ENCODE data around the gene ZNF821. TPM values are rescaled to one million over a fixed set of nuclear protein-coding genes. Genes with fewer than 3 reads are reported as not detected.

ZNF821 gene
- total RNA-seq, 1 donor from 2014 or later, result 8.8 TPM

DNA sequence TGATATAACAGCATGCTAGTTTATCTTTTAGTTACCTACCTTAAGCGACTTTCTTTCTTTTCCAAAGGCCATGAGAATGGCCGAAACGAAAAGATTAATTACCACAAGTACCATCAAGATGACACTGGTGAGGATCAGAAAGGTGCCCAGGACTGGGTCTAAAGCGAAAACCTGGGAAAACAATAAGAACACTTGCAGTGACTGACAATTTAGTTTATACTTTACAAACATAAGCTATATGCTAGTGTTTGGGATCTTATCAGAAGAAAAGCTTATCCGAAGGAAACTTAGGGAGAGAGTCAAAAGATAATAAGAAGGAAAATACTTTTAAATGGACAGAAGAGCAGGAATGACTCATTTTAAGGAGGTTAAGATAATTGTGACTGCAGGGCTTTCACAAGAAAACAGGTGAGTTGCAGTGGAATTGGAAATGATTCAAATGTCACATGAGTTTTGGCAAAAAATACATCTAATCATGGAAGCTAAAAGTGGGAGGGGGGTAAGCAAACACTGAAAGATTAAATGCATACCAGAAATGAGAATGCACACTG lies 46.1 kb upstream of the ZNF821 start:
- H3K9me3 ChIP-seq, result no peaks in the 10 kb centered on the region
- TF ChIP-seq, protein P1, sequence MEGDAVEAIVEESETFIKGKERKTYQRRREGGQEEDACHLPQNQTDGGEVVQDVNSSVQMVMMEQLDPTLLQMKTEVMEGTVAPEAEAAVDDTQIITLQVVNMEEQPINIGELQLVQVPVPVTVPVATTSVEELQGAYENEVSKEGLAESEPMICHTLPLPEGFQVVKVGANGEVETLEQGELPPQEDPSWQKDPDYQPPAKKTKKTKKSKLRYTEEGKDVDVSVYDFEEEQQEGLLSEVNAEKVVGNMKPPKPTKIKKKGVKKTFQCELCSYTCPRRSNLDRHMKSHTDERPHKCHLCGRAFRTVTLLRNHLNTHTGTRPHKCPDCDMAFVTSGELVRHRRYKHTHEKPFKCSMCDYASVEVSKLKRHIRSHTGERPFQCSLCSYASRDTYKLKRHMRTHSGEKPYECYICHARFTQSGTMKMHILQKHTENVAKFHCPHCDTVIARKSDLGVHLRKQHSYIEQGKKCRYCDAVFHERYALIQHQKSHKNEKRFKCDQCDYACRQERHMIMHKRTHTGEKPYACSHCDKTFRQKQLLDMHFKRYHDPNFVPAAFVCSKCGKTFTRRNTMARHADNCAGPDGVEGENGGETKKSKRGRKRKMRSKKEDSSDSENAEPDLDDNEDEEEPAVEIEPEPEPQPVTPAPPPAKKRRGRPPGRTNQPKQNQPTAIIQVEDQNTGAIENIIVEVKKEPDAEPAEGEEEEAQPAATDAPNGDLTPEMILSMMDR (IDR thresholded peaks at IDR 0.05), result no peak
- TF ChIP-seq POLR2AphosphoS5 (IDR thresholded peaks at IDR 0.05; ENCODE audit: insufficient read depth in 1 of 2, low read depth in 1 of 2), result no peak
- no peak for TF ChIP-seq POLR2A (IDR thresholded peaks at IDR 0.05)
- peaks cover 0 to 34% of the 10 kb centered on the region in 2 donors for H3K36me3 ChIP-seq
- no peak overlapping the region for H3K4me3 ChIP-seq
- intact Hi-C loops (cut with DNase I), result no loop called here
- DNase-seq (ENCODE audit: extremely low spot score in 2 of 2), result no peak
- H3K27ac ChIP-seq, result no peak overlapping the region
- H3K27me3 ChIP-seq, result no peaks in the 10 kb centered on the region
- H3K4me1 ChIP-seq, result peaks cover 29% of the 10 kb centered on the region

DNA sequence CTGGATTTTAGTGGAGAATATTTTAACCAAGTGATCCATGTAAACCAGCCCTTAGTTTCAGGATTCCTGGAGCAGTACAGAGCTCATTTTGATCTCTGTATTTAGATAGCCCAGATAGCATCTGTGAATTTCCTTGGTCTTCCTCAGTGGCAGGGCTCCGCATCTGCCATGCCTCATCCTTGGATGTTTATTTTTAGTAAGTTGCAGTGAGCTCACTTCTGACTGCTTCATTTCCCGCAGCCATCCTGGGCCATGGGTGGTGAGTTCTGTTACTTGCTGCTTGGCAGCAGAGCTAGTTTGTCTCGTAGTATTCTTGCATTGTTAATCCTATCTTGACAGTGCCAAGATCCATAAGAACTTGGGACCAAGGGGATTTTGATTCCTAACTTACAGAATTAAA lies 45.1 kb upstream of the ZNF821 start:
- peaks cover 0 to 45% of the 10 kb centered on the region in 2 donors for H3K36me3 ChIP-seq

DNA sequence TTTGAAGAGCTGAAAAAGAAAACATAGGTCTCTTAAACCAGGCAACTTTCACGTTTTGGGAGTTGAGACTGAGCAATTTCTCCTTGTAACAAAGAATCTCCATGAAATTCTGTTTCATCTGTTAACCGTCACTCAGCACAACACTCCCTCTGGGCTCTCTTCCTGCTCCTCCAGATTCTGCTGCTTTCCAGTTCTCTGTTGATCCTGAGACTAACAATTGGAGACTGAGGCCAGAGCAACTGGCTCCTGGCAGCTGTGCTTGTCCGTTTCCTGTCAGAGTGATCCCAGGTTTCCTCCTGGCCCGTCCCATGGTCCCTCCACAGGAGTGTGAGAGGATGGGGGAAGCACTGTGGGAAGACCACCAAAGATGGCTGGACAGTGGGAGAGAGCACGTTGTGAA lies 43.8 kb upstream of the ZNF821 start:
- Histone ChIP-seq H3K36me3 (peaks cover 0 to 57% of the 10 kb centered on the region in 2 donors), H3K9me3 (no peaks in the 10 kb centered on the region), H3K4me1 (peaks cover 36% of the 10 kb centered on the region), H3K27ac (no peak overlapping the region), H3K4me3 (no peak overlapping the region), H3K27me3 (no peaks in the 10 kb centered on the region)
- intact Hi-C loops (cut with DNase I), result no loop called here
- TF ChIP-seq POLR2A (IDR thresholded peaks at IDR 0.05) (no peak), POLR2AphosphoS5 (IDR thresholded peaks at IDR 0.05; ENCODE audit: insufficient read depth in 1 of 2, low read depth in 1 of 2) (no peak)
- TF ChIP-seq, protein P1 (IDR thresholded peaks at IDR 0.05), result no peak
- no peak for DNase-seq (ENCODE audit: extremely low spot score in 2 of 2)

More for the DNA sequence above, 45.1 kb upstream of the ZNF821 start:
- H3K4me3 ChIP-seq, result no peak overlapping the region
- TF ChIP-seq POLR2A (IDR thresholded peaks at IDR 0.05) (no peak), POLR2AphosphoS5 (IDR thresholded peaks at IDR 0.05; ENCODE audit: insufficient read depth in 1 of 2, low read depth in 1 of 2) (no peak)
- TF ChIP-seq, protein P1 (IDR thresholded peaks at IDR 0.05), result no peak
- intact Hi-C loops (cut with DNase I), result no loop called here
- no peaks in the 10 kb centered on the region for H3K27me3 ChIP-seq
- DNase-seq (ENCODE audit: extremely low spot score in 2 of 2), result no peak
- H3K4me1 ChIP-seq, result peaks cover 36% of the 10 kb centered on the region
- H3K9me3 ChIP-seq, result no peaks in the 10 kb centered on the region
- H3K27ac ChIP-seq, result no peak overlapping the region

DNA sequence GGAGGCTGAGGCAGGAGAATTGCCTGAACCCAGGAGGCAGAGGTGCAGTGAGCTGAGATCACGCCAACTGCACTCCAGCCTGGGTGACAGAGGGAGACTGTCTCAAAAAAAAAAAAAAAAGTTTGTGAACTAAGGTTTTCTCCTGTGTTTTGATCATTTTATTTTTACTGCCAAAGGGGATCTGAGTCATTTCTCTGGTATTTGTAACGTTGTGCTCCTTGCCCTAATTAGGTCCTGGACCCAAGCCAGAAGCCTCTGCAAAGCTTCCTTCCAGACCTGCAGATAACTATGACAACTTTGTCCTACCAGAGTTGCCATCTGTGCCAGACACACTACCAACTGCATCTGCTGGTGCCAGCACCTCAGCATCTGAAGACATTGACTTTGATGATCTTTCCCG lies 43.4 kb upstream of the ZNF821 start:
- no peak overlapping the region for H3K4me3 ChIP-seq
- intact Hi-C loops (cut with DNase I), result no loop called here
- TF ChIP-seq POLR2AphosphoS5 (IDR thresholded peaks at IDR 0.05; ENCODE audit: insufficient read depth in 1 of 2, low read depth in 1 of 2) (no peak), POLR2A (IDR thresholded peaks at IDR 0.05) (no peak)
- TF ChIP-seq, protein P1 (IDR thresholded peaks at IDR 0.05), result no peak
- H3K36me3 ChIP-seq, result peaks cover 0 to 61% of the 10 kb centered on the region in 2 donors
- H3K27ac ChIP-seq, result peak overlapping the region; percentile 38
- no peaks in the 10 kb centered on the region for H3K27me3 ChIP-seq
- H3K4me1 ChIP-seq, result peaks cover 36% of the 10 kb centered on the region
- no peak for DNase-seq (ENCODE audit: extremely low spot score in 2 of 2)
- H3K9me3 ChIP-seq, result no peaks in the 10 kb centered on the region

DNA sequence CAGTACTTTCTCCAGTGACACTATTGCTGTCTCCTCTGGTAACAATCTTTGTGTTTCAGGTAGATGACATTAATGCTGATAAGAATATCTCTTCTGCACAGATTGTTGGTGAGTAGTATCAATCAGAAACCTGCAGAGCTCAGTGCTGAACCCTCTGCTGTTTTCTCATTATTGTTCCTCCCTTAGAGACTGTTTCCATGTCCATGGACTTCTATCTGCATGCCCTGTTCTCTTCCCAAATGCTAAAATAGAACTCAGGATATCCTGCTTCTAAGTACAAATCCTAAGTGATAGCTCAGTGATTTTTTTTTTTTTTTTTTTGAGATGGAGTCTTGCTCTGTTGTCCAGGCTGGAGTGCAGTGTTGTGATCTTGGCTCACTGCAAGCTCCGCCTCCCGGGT lies 40.7 kb upstream of the ZNF821 start:
- peaks cover 36% of the 10 kb centered on the region for H3K4me1 ChIP-seq
- TF ChIP-seq, protein P1 (IDR thresholded peaks at IDR 0.05), result no peak
- TF ChIP-seq POLR2A (IDR thresholded peaks at IDR 0.05) (no peak), POLR2AphosphoS5 (IDR thresholded peaks at IDR 0.05; ENCODE audit: insufficient read depth in 1 of 2, low read depth in 1 of 2) (no peak)
- no peaks in the 10 kb centered on the region for H3K9me3 ChIP-seq
- H3K27me3 ChIP-seq, result no peaks in the 10 kb centered on the region
- DNase-seq (ENCODE audit: extremely low spot score in 2 of 2), result no peak
- intact Hi-C loops (cut with DNase I), result no loop called here
- peaks cover 0 to 87% of the 10 kb centered on the region in 2 donors for H3K36me3 ChIP-seq
- H3K4me3 ChIP-seq, result no peak overlapping the region
- no peak overlapping the region for H3K27ac ChIP-seq

All from vagina (tissue), 2 donors.